ENCODE measurements around the gene MRPL10. TPM values are rescaled to one million over a fixed set of nuclear protein-coding genes. Genes with fewer than 3 reads are reported as not detected.

The MRPL10 gene
- total and polyA plus RNA-seq, 2 of the 8 experiments (the other 6 are each of a cell fraction or from before 2014, with no cell fraction given) = 85.3 to 214 TPM

- TF ChIP-seq SIRT6 (IDR thresholded peaks at IDR 0.05; ENCODE audit: low read length) = no peak
- no peak for TF ChIP-seq GABPA (IDR thresholded peaks at IDR 0.05; ENCODE audit: borderline replicate concordance, insufficient read depth, low read length)
- no peak for TF ChIP-seq SP2 (IDR thresholded peaks at IDR 0.05; ENCODE audit: low read length)
Observed at GRCh38 chr17:47831003-47831933, at the start of gene MRPL10, which contains the start of gene LRRC46 (continued).

Measured in H1 (cell line).